Measurements from ENCODE around the gene GLT1D1.
"Not testable (repeated sequence)": the region's sequence is repeated elsewhere in the genome, so short reads cannot be mapped to it uniquely, and the experiment has no call there.

GLT1D1 gene

GRCh38 chr12:128820723-128821432 lies 32.4 kb upstream of the GLT1D1 start:
- DNase-seq (ENCODE audit: low read depth) = no peak

DNA sequence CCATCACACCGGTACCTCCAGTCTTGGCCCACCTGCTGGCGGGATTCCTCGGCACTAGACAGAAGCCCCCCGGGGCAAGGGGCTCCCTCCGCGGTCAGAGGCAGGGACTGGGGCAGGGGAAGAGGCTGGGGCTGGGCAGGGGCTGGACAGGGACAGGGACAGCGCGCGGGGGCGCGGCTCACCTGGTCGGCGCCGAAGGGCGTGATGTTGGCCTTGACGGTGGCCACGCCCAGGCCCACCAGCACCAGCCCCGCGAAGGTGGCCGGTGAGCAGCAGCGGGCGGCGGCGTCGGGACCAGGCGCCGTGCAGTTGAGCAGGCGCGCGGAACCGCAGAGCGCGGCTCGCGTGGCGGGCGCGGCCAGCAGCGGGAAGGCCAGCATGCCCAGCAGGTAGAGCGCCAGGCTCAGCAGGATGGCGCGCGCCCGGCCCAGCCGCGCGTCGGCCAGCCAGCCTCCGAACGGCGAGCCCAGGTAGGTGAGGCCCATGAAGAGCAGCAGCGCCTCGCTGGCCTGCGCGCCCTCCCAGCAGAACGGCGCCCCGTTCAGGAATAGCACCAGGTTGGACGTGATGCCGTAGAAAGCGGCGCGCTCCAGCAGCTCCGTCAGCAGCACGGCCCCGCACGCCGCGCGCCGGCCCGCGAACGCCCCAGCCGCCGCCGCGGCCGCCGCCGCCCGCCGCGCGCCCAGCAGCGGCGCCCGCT lies 29.9 kb upstream of the GLT1D1 start:
- DNase-seq (ENCODE audit: low read depth) = no peak

DNA sequence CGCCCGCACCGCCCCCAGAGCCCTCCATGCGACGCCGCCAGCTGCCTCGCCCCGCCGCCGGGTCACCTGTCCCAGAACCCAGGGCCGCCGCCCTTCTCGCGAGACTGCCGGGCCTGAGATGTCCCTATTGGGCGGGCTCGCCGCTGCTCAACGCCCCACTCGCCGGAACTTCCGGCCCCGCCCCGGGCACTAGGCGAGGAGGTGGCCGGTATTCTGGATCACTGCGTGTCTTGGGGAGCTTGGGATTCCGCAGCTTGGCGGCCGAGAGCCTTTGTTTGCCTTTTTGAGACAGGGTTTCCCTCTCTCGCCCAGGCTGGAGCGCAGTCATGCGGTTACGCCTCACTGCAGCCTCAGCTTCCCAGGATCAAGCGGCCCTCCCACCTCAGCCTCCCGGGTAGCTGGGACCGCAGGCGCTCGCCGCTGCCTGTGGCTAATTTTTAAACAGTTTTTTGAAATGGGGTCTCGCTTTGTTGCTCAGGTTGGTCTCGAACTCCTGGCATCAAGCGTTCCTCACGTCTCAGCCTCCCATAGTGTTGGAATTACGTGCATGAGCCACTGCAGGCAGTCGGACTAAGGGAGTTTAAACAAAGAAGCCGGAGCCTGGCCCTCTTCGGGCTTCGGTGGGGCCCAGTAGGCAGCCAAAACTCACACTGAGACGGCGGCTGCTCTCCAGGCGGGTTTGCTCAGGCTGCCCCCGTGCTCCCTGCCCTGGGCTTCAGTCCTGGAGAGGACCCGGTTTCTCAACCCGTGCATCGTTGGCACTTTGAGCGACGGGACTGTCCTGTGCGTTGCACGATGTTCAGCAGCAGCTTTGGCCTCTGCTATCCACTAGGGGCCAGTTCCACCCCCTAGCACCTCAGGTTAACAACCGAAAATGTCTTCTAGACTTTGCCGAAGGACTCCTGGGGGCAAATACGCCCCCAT lies 29.1 kb upstream of the GLT1D1 start, which contains the start of gene SLC15A4:
TSS of gene SLC15A4 (minus strand) at position 43 of the 924 bp plus-strand sequence. CDS start at position 28, 15 bp downstream.
- peak; percentile 82 for DNase-seq (ENCODE audit: low read depth)

DNA sequence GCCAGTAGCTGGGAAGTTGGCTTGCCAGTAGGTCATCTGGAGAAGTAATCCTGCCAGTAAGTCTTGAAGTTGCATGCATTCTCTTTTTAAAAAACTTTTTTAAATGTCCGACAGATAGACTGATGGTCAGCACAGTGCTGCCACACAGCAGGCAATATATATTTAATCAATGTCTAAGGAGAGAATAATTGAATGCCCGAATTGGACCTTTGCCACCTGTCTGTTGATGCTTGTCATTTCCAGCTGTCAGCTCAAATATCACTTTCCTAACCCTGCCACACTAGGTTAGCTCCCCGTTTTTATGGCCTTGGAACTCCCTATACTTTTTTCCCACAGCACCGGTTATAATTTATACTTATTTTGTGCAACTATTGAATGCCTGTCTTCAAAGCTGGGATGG lies 27.4 kb upstream of the GLT1D1 start:
- DNase-seq (ENCODE audit: low read depth) = no peak

GRCh38 chr12:128827724-128828123 lies 25.6 kb upstream of the GLT1D1 start:
- no peak for DNase-seq (ENCODE audit: low read depth)

DNA sequence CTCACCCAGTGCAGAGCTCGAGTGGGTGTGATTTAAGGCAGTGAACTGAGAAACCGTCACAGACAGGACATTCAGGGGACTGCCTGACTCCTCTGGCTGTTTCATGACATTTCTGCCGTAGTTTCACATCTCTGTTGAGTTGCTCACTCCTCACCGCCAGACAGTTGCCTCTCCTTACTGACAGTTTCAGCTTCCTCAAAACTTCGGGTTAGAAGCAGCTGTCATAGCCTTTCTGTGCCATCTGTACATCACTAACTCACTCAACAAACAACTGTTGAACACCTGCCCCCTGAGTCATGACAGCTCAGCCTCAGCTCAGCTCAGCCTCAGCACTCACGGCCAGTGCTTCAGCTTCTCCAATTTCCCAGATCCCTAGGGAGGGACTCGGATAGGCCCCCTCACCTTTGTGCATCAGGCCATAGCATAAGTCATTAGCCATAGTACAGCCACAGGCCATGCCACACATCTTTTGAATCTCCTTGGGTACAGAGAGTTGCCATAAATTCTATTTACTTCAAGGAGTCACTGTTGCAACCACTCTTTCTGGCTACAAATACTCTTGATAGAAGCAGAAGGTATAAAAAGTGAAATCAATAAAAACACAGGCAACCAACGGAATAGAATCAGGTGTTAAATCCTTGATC lies 23.3 kb upstream of the GLT1D1 start:
- DNase-seq (ENCODE audit: low read depth) = no peak

GRCh38 chr12:128830505-128830893 lies 22.8 kb upstream of the GLT1D1 start:
- no peak for DNase-seq (ENCODE audit: low read depth)

GRCh38 chr12:128833418-128833817 lies 19.9 kb upstream of the GLT1D1 start:
- DNase-seq (ENCODE audit: low read depth) = no peak

DNA sequence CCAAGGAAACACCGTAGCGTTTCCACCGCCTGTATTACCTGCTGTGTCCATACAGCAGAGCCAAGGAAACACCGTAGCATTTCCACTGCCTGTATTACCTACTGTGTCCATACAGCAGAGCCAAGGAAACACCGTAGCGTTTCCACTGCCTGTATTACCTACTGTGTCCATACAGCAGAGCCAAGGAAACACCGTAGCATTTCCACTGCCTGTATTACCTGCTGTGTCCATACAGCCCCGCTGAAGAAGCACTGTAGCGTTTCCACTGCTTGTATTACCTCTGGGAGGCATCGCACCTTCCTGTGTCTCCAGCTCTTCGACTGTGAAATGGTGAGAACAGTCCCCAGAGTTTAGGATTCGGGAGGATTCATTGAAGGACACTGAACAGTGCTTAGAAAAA lies 13.4 kb upstream of the GLT1D1 start:
- DNase-seq (ENCODE audit: low read depth) = not testable (repeated sequence)

DNA sequence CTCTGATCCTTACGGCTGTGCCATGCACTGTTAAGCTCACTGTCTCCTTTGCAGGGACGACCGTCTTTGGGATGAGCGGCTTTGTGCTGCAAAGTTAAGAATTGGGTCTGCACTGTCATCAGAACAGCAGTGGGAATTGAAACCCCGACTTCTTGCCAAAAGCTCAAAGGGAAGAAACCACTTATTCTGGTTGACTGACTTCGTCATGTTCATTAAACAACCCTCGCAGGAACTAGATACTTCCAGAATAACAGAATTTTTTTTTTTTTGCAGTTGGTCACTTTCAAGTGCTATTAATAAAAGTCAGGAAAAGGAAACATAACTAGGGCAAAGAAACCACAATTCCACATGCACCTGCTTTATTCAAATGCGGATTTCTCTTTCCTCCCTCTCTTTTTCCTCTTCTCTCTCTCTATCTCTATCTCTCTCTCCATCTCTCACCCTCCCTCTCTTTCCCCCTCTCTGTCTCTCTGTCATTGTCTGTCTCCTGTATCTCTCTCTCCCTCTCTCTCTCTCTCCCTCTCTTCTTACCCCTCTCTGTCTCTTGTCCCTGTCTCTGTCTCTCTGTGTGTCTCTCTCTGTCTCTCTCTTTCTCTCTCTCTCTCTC lies 12.3 kb upstream of the GLT1D1 start:
- DNase-seq (ENCODE audit: low read depth) = no peak

GRCh38 chr12:128842579-128842978 lies 10.7 kb upstream of the GLT1D1 start:
- DNase-seq (ENCODE audit: low read depth) = no peak

DNA sequence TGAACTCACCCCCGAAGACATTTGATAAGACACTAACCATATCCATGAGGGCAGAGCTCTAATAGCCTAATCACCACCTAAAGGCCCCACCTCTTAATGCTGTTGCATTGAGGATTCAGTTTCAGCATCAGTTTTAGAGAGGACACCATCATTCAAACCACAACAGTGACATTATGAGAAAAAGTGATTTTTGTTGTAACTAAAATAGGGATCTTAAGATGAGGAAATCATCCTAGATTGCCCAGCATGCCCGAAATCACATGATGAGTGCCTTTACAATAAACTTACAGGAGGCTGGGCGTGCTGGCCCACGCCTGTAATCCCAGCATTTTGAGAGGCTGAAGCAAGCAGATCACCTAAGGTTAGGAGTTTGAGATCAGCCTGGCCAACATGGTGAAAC lies 9.7 kb upstream of the GLT1D1 start:
- no peak for DNase-seq (ENCODE audit: low read depth)

GRCh38 chr12:128844031-128844635 lies 9.1 kb upstream of the GLT1D1 start:
- DNase-seq (ENCODE audit: low read depth) = no peak

GRCh38 chr12:128846671-128847070 lies 6.6 kb upstream of the GLT1D1 start:
- DNase-seq (ENCODE audit: low read depth) = not testable (repeated sequence)

- DNase-seq (ENCODE audit: low read depth) = no peak
Measured at GRCh38 chr12:128848371-128848770, 4.9 kb upstream of the GLT1D1 start.

DNA sequence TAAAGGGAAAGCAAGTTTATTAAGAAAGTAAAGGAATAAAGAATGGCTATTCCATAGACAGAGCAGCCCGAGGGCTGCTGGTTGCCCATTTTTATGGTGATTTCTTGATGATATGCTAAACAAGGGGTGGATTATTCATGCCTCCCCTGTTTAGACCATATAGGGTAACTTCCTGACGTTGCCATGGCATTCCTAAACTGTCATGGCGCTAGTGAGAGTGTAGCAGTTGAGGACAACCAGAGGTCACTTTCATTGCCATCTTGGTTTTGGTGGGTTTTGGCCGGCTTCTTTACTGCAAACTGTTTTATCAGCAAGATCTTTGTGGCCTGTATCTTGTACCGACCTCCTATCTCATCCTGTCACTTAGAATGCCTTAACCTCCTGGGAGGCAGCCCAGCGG lies 3.5 kb upstream of the GLT1D1 start:
- not testable (repeated sequence) for DNase-seq (ENCODE audit: low read depth)

GRCh38 chr12:128850400-128850799 lies 2.9 kb upstream of the GLT1D1 start:
- no peak for DNase-seq (ENCODE audit: low read depth)

GRCh38 chr12:128851429-128851828 lies 1.8 kb upstream of the GLT1D1 start:
- not testable (repeated sequence) for DNase-seq (ENCODE audit: low read depth)

DNA sequence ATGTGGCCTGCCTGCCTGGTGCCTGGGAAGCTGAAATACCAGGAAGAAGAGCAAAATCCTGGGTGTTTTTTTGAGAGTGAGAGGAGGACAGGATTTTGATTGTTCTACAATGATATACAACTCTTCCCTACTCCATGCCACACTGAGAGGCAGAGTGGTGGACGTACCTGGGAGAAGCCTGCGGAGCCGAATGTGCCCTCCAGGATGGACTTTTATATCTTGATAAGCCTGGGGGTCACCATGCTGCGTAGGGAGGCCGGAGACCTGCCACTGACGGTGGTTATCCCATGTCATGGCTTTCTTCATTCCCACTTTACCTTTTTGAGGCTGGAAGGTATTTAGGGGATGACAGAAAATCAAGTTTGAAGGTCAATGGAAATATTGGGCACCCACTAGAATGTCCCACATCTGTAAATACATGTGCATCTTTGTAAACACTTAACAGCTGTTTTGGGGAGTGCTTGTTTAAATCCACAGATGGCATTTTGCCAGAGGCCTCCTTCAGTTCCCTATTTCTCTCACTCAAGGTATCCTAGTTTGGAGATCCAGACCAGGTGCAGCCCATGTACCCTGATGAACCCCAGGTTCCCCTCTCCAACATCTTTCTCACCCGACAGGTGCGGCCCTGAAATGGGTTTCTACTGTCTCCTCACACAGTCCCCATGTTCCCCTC lies 1.1 kb upstream of the GLT1D1 start:
- no peak for DNase-seq (ENCODE audit: low read depth)

DNA sequence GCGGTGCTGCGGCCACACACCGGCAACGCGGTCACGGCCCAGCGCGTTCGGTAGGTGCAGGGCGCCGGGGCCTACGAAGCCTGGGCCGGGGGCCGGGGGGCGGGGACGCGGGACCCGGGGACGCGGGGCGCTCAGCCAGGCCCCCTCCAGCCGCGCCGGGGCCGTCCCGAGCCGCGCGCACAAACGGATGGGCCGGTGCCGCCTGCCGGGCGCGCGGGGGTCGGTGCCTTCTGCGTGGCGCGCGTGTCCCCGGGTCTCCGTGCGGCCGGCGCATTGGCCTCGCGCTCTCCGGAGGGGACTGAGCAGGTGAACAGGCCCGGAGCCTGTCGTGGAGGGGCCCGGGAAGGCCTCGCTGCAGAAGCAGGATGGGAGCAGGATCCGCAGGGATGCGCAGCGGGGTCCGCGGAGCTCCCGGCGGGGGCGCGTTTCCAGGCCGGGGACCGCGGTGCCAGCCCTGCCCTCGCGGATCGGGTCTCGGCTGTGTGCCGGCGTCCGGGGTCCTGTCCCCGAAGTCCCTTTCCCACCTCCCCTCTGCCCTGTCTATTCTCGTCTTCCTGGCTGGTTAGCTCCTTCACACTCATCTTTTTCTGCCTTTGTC lies 421 bp downstream of the GLT1D1 start:
- no peak for DNase-seq (ENCODE audit: low read depth)
